ENCODE results near the gene HOXA6. TPM values are rescaled to one million over a fixed set of nuclear protein-coding genes. Genes with fewer than 3 reads are reported as not detected.

The HOXA6 gene
- total RNA-seq, 4 donors from 2014 or later: 5.7 to 15.4 (median 12.4) TPM

GRCh38 chr7:27145165-27145913 is 2.2 kb downstream of the HOXA6 start:
- 66 to 81% methylated on average over 45 to 47 of the region's 47 CpGs for WGBS, 2 donors
- peak in 1 of 2 donors; percentile 86 for DNase-seq (ENCODE audit: low spot score in 2 of 2)
- no peak overlapping the region for H3K4me3 ChIP-seq (ENCODE audit: low read depth, poor library complexity, severe bottlenecking)
- no peak for TF ChIP-seq CTCF (IDR thresholded peaks at IDR 0.05)
- no peak for TF ChIP-seq POLR2A (IDR thresholded peaks at IDR 0.05)
- intact Hi-C loops (cut with DNase I; ENCODE audit: low total_unique reads): no loop called here

- WGBS, 2 donors: 70 to 75% methylated on average over 31 of the region's 31 CpGs
- peak in 1 of 2 donors; percentile 79 for DNase-seq (ENCODE audit: low spot score in 2 of 2)
- TF ChIP-seq CTCF (IDR thresholded peaks at IDR 0.05) (no peak), POLR2A (IDR thresholded peaks at IDR 0.05) (no peak)
- intact Hi-C loops (cut with DNase I; ENCODE audit: low total_unique reads): loop anchor here (5.0 kb wide), 1 partner anchor 292 kb away; no protein-coding TSS in a partner anchor
- no peak overlapping the region for H3K4me3 ChIP-seq (ENCODE audit: low read depth, poor library complexity, severe bottlenecking)
Observed at GRCh38 chr7:27144781-27145164, 2.8 kb downstream of the HOXA6 start.

- no peak overlapping the region for H3K4me3 ChIP-seq (ENCODE audit: low read depth, poor library complexity, severe bottlenecking)
- peak in 1 of 2 donors; percentile 69 for DNase-seq (ENCODE audit: low spot score in 2 of 2)
- intact Hi-C loops (cut with DNase I; ENCODE audit: low total_unique reads): loop anchor here (5.0 kb wide), 1 partner anchor 292 kb away; no protein-coding TSS in a partner anchor
- WGBS, 2 donors: 65 to 66% methylated on average over 40 of the region's 40 CpGs
- no peak for TF ChIP-seq POLR2A (IDR thresholded peaks at IDR 0.05)
- no peak for TF ChIP-seq CTCF (IDR thresholded peaks at IDR 0.05)
Observed at GRCh38 chr7:27143950-27144780, 3.4 kb downstream of the HOXA6 start.

- TF ChIP-seq CTCF (IDR thresholded peaks at IDR 0.05) (peak in 1 of 3 donors; percentile 30), POLR2A (IDR thresholded peaks at IDR 0.05) (no peak)
- H3K4me3 ChIP-seq (ENCODE audit: low read depth, poor library complexity, severe bottlenecking): peak within 1 kb of the TSS; percentile 29
- intact Hi-C loops (cut with DNase I; ENCODE audit: low total_unique reads): loop anchor here (5.0 kb wide), 1 partner anchor 291 kb away; no protein-coding TSS in a partner anchor
- WGBS, 2 donors: 48 to 55% methylated on average over 79 to 83 of the region's 86 CpGs
- peak in 1 of 2 donors; percentile 87 for DNase-seq (ENCODE audit: low spot score in 2 of 2)
Observed at GRCh38 chr7:27143023-27143949, 4.3 kb downstream of the HOXA6 start, which contains the start of gene HOXA5. TSS of gene HOXA5 (minus strand) at chr7:27143681. CDS start at chr7:27143607, 74 bp downstream.

GRCh38 chr7:27142580-27143022 is 5.0 kb downstream of the HOXA6 start:
- WGBS, 2 donors: 41 to 62% methylated on average over 29 of the region's 29 CpGs
- TF ChIP-seq CTCF (IDR thresholded peaks at IDR 0.05) (no peak), POLR2A (IDR thresholded peaks at IDR 0.05) (no peak)
- DNase-seq (ENCODE audit: low spot score in 2 of 2): no peak
- peak overlapping the region; percentile 29 for H3K4me3 ChIP-seq (ENCODE audit: low read depth, poor library complexity, severe bottlenecking)
- intact Hi-C loops (cut with DNase I; ENCODE audit: low total_unique reads): loop anchor here (5.0 kb wide), 1 partner anchor 290 kb away; no protein-coding TSS in a partner anchor

Data from lower leg skin (tissue), 4 donors.